Stimulated activated naive CD8-positive, alpha-beta T cell treated with anti-CD3 and anti-CD28 coated beads, Interleukin-15, Interleukin-2, amounts not matched to agents 100 ng/mL and 50 ng/mL, for 24 hours (primary cell): ENCODE measurements around the gene MYH14.
A peak's percentile ranks its signal among the peaks of the same experiment; 100 is the strongest.
"Not testable (repeated sequence)": the region's sequence is repeated elsewhere in the genome, so short reads cannot be mapped to it uniquely, and the experiment has no call there.

ENCODE experiments used
- H3K27ac Mint-ChIP-seq: one replicate; pipeline ENCODE4 v1.8.0; 2021; ENCODE audit warnings: mild to moderate bottlenecking, mixed read lengths
- H3K27me3 Mint-ChIP-seq: one replicate; pipeline ENCODE4 v1.8.0; 2021; ENCODE audit warnings: mixed read lengths
- H3K36me3 Mint-ChIP-seq: one replicate; pipeline ENCODE4 v1.8.0; 2021; ENCODE audit warnings: low read depth, mixed read lengths
- H3K4me1 Mint-ChIP-seq: one replicate; pipeline ENCODE4 v1.8.0; 2021; ENCODE audit warnings: low read depth, mixed read lengths
- H3K4me3 Mint-ChIP-seq: one replicate; pipeline ENCODE4 v1.8.0; 2021; ENCODE audit warnings: mild to moderate bottlenecking, mixed read lengths
- H3K9me3 Mint-ChIP-seq: one replicate; pipeline ENCODE4 v1.8.0; 2021; ENCODE audit warnings: mixed read lengths

The MYH14 gene

DNA sequence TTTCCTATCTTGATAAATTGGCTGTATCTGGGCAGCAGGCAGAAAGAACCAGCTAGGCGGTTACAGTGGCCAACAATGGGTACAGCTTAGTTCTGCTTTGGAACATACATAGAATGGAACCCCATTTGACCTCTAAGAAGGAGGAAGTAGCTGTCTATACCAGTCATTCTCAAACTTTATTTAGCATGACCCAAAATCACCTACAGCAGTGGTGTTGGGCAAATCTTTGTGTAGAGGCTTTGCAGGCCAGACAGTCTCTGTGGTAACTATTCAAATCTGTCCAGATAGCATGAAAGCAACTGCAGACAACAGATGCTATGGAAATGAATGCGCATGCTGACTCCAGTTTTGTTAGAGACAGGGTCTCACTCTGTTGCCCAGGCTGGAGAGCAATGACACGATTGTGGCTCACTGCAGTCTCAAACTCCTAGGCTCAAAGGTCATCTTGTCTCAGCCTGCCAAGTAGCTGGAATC lies 137.7 kb downstream of the MYH14 start:
- H3K27me3 Mint-ChIP-seq = no peaks in the 10 kb centered on the region
- peaks cover 10% of the 10 kb centered on the region for H3K4me1 Mint-ChIP-seq
- no peak overlapping the region for H3K4me3 Mint-ChIP-seq
- H3K27ac Mint-ChIP-seq = no peak overlapping the region
- H3K9me3 Mint-ChIP-seq = no peaks in the 10 kb centered on the region
- H3K36me3 Mint-ChIP-seq = no peaks in the 10 kb centered on the region

DNA sequence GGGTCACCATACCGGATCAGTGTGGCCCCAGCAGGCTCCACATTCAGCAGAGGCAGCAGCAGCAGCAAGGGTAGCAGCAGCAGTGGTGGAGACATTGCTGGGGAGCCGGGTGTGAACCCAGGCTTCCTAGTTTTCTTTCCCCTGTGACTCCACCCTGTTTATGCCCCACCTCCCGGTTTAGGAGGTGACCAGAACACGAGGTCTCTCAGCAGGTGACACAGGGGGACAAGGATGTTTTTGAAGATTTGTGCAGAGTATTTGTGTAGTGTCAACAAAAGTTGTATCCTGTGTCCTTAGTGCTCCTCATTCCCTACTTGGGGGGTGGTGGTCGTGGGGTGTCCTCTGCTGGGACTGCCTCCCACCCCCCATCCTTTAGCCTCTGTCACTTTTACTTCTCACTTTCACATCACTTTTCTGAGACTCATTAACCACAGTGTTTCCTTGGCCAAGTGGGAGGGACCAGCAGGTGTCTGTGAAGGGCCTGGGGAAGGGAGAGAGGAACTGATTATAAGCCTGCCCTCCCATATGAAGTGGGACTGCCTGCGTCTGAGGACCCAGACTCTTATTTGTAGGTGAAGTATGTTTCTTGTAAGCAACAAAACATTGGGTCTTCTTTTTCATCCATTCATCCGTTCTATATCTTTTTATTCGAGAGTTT lies 141.4 kb downstream of the MYH14 start:
- no peaks in the 10 kb centered on the region for H3K27me3 Mint-ChIP-seq
- no peak overlapping the region for H3K27ac Mint-ChIP-seq
- peak overlapping the region; percentile 53 for H3K4me3 Mint-ChIP-seq
- H3K36me3 Mint-ChIP-seq = no peaks in the 10 kb centered on the region
- H3K4me1 Mint-ChIP-seq = peaks cover 38% of the 10 kb centered on the region
- H3K9me3 Mint-ChIP-seq = no peaks in the 10 kb centered on the region

DNA sequence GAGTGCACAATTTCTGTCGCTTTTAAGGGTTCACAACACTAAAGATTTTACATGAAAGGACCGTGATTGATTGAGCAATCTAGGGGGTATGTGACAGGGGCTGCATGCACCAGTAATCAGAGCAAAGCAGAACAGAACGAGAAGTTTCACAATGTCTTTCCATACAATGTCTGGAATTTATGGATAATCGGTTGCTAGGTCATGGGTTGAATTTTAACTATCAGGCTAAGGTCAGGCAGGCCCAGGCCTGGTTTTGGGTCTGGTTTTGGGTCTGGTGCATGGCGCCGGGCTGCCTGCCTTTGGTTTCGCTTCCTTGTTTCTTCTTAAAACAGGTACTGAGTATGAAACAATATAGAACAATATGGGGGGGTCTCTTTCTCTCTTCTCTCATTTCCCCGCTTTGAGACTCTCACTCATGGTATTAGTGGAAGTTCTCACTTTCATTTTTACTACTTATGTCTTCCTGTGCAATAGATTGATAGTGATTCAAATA lies 143.7 kb downstream of the MYH14 start:
- H3K4me1 Mint-ChIP-seq = peaks cover 38% of the 10 kb centered on the region
- not testable (repeated sequence) for H3K27me3 Mint-ChIP-seq, H3K9me3 Mint-ChIP-seq, H3K36me3 Mint-ChIP-seq
- H3K27ac Mint-ChIP-seq = peak overlapping the region; percentile 66
- peak overlapping the region; percentile 30 for H3K4me3 Mint-ChIP-seq

DNA sequence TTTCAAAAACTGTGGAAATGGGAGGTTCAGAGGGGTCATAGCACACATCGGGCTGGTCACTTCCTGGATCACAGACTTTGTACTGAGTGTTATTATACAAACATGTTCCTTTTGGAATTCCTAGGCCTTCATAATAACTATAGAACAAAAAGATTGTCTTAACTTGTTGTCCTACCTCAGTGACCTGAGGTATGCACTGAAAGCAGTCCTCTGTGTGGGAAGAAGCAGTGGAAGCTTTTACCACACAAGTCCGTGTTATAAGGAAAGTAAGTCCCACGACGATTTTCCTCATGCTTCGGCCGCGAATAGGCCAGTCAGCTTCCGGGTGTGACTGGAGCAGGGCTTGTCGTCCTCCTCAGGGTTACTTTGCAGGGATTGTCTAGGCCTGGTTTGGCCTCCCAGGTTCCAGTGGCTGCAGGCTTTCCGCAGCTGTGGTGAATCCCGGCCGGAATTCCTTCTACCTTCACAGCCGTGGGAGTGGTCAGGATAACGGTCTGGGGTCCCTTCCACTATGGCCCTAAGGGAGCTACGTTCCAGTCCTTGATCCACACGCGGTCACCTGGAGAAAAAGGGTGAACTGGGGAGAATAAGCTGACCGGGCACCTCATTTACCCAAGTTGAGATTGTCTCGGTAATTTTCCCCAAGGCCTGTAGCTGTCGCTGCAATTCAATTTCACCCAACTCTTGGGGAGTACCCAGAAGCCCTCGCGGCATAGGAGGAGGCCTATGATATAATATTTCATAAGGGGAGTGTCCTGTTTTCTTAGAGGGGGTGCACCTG lies 146.0 kb downstream of the MYH14 start:
- no peaks in the 10 kb centered on the region for H3K36me3 Mint-ChIP-seq
- no peak overlapping the region for H3K4me3 Mint-ChIP-seq
- no peaks in the 10 kb centered on the region for H3K27me3 Mint-ChIP-seq
- H3K27ac Mint-ChIP-seq = no peak overlapping the region
- H3K9me3 Mint-ChIP-seq = no peaks in the 10 kb centered on the region
- peaks cover 33% of the 10 kb centered on the region for H3K4me1 Mint-ChIP-seq

DNA sequence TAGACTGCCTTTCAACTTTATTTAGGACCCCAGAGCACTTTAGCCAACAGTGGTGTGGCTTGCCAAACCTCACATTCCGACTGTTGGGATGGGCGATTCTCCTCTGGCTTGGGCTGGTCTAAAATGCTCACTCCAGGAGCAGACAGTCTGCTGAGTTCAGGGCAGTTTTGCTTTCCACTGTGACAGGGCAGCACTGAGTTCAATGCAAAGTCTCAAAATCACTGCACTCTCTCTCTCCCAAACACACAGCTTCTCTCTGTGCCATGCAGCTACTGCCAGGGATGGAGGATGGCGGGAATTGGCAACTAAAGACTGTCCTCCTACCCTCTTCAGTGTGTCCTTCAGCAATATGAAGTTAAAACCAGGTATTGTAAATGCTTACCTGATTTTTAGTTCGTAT lies 148.8 kb downstream of the MYH14 start:
- Mint-ChIP-seq H3K27ac (no peak overlapping the region), H3K27me3 (no peaks in the 10 kb centered on the region), H3K4me3 (no peak overlapping the region), H3K4me1 (peaks cover 21% of the 10 kb centered on the region), H3K9me3 (no peaks in the 10 kb centered on the region), H3K36me3 (no peaks in the 10 kb centered on the region)

DNA sequence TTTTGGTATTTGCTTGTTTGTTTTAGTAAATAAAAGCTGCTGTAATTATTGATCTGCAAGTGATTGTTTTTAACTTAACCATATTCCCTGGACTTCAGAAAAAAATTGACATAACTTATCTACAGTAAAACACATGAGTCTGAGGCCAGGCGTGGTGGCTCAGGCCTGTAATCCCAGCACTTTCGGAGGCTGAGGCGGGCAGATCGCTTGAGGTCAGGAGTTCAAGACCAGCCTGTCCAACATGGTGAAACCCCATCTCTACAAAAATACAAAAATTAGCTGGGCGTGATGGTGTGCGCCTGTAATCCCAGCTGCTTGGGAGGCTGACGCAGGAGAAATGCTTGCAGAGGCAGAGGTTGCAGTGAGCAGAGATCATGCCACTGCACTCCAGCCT lies 150.1 kb downstream of the MYH14 start:
- not testable (repeated sequence) for H3K27me3 Mint-ChIP-seq, H3K27ac Mint-ChIP-seq, H3K9me3 Mint-ChIP-seq, H3K36me3 Mint-ChIP-seq, H3K4me3 Mint-ChIP-seq
- H3K4me1 Mint-ChIP-seq = peaks cover 23% of the 10 kb centered on the region

DNA sequence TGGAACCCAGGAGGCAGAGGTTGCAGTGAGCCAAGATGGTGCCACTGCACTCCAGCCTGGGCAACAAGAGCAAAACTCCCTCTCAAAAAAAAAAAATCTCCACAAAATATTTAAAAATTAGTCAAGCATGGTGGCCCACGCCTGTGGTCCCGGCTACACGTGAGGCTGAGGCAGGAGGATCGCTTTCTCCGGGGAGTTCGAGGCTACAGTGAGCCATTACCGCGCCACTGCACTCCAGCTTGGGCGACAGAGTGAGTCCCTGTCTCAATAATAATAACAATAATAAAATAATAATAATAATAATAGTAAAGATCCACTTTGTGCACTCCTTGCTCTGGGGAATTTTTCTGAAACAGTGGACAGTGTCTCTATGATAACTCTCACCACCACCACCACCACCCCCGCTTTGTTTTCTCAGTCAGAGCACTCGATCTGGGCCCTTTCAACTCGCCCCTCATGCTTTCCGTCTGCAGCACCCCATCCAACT lies 153.3 kb downstream of the MYH14 start:
- peak overlapping the region; percentile 82 for H3K4me3 Mint-ChIP-seq
- H3K9me3 Mint-ChIP-seq = no peaks in the 10 kb centered on the region
- peaks cover 49% of the 10 kb centered on the region for H3K4me1 Mint-ChIP-seq
- H3K27ac Mint-ChIP-seq = peak overlapping the region; percentile 91
- no peaks in the 10 kb centered on the region for H3K27me3 Mint-ChIP-seq
- H3K36me3 Mint-ChIP-seq = peaks cover 5% of the 10 kb centered on the region

DNA sequence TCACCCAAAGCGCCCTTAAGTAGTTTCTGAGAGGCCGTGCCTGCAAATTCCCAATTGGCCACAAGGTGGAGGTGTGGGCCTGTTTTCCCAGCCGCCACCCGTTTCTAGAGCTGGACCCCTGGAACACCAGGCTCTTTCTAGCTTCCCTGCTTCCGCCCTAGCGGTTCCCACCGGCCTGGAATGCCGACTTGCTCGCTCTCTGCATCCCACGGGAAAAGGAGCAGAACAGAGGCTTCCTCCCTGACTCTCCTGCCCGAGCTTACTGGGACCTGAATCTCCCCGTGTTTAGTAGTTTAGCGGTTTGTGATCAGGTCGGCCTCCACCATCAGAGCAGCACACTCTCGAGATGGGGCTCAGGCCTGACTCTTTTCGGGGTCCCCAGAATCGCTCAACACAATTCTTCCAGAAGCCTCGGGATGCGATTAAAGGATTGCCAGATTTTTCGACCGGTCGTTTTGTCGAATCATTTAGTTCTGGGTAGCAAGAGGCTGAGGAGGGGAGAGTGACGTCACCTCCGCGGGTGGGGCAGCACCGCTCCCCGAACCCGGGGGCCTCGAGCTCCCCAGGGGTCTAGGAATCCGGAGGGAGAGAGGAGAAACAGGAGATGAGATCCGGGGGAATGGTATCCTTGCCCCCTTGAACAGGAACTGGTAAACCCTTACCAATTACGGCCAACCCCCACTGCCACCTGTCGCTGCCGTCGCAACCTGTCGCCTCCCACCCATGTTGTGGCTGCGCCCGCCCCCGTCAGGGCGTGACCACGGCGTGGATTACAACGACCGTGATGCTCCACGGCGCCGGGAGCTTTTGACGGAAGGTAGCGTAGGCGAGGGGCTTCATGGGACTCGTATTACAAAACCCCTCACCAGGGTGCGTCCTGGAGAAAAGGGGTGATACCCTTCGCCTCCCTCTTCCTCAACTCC lies 154.0 kb downstream of the MYH14 start:
- Mint-ChIP-seq H3K27me3 (no peaks in the 10 kb centered on the region), H3K4me1 (peaks cover 56% of the 10 kb centered on the region), H3K27ac (peak overlapping the region; percentile 91), H3K4me3 (peak overlapping the region; percentile 82), H3K36me3 (peaks cover 7% of the 10 kb centered on the region), H3K9me3 (no peaks in the 10 kb centered on the region)

DNA sequence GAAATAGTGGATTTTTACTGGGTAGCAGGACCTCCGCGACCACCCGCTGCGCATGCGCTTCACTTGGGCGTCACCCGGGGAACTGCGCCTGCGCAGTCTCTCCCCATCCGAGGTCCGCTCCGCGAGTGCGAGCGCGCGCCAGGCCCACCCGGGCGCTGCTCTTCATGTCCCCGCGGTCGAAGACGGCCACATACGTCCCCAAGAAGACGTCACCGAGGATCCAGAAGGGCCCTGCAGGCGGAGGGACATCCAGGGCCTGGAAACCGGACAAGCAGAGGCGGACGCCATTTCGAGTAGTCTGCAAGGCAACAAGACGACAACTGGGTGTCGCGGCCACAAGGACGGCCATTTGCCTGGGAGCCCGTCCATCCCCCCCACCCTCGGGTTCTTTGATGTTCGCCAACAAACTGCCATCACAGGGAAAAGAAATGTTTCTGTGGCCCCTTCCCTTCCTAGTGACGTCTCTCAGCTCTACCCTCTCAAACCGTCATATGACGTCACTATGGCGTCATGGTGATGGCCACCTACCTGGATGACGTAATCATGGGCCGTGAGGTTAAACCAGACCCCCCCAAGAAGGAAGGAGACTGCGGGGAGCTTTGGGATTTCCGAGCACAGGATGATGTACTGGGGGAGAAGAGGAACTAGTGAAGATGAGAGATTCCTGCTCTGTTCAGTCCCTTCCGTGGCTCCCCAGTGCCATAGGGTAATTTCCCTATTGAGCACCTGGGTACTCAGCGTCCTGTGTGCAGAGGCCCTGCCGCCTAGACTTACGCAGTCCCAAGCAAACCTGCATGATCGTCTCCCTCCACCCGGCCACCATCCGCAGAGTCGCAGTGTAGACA lies 155.3 kb downstream of the MYH14 start:
- Mint-ChIP-seq H3K27ac (peak overlapping the region; percentile 91), H3K9me3 (no peaks in the 10 kb centered on the region), H3K4me1 (peaks cover 67% of the 10 kb centered on the region), H3K27me3 (no peaks in the 10 kb centered on the region), H3K4me3 (peak overlapping the region; percentile 82), H3K36me3 (peaks cover 7% of the 10 kb centered on the region)

DNA sequence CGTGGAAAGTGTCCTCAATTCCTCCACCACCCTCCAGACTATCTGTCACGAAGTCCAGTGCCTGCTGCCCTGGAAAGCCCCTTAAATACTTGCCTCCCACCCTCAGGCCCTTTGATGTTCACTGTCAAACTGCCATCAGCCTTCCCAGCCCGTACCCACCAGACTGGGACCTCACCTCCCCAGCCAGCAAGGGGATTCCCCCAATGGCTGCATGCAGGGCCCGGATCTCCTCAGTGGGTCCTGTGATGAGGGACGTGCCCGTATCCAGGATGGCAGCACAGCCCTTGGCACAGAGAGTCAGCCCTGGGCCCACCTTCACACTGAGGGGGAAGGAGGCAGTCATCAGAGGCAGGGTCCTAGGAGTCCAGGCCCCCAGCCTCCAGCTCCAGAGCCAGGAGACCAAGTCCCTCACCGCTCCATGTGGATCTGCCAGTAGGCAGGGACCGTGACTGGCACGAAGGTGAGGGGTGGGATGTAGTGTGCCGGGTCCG lies 156.0 kb downstream of the MYH14 start:
- peak overlapping the region; percentile 91 for H3K27ac Mint-ChIP-seq
- H3K36me3 Mint-ChIP-seq = peaks cover 7% of the 10 kb centered on the region
- H3K27me3 Mint-ChIP-seq = no peaks in the 10 kb centered on the region
- H3K4me3 Mint-ChIP-seq = peak overlapping the region; percentile 82
- no peaks in the 10 kb centered on the region for H3K9me3 Mint-ChIP-seq
- H3K4me1 Mint-ChIP-seq = peaks cover 72% of the 10 kb centered on the region
